MM.1S (cell line): Measurements from ENCODE around the gene NET1.

ENCODE experiments used
- DNase-seq: peaks from one replicate; pipeline ENCODE4 v3.0.0-alpha.2; 2015
- H2AFZ ChIP-seq: fragments of 300-600 bp; sonication (generic); 2 replicates; pipeline ENCODE4 v1.6.0; 2016; ENCODE audit warnings: antibody characterized with exemption, low read length
- H3F3A ChIP-seq: fragments of 300-600 bp; sonication (generic); 2 replicates; pipeline ENCODE4 v1.6.1; 2016; ENCODE audit warnings: mild to moderate bottlenecking, antibody characterized with exemption, low read length, moderate library complexity, mixed read lengths; ENCODE audit not compliant: insufficient read depth
- H3K27ac ChIP-seq: fragments of 300-600 bp; sonication (generic); 2 replicates; pipeline ENCODE4 v1.5.1; 2016; ENCODE audit warnings: mild to moderate bottlenecking, low read length
- H3K27me3 ChIP-seq: fragments of 300-600 bp; sonication (generic); replicated peaks from 2 replicates; pipeline ENCODE4 v1.6.0; 2016; ENCODE audit warnings: low read length; ENCODE audit not compliant: insufficient read depth
- H3K36me3 ChIP-seq: fragments of 300-600 bp; sonication (generic); replicated peaks from 2 replicates; pipeline ENCODE4 v1.6.1; 2016; ENCODE audit warnings: mild to moderate bottlenecking, low read length, mixed read lengths; ENCODE audit not compliant: insufficient read depth
- H3K4me1 ChIP-seq: fragments of 300-600 bp; sonication (generic); 2 replicates; pipeline ENCODE4 v1.6.1; 2016; ENCODE audit warnings: low read length, mixed read lengths
- H3K4me2 ChIP-seq: fragments of 300-600 bp; sonication (generic); 2 replicates; pipeline ENCODE4 v1.6.0; 2016; ENCODE audit warnings: low read depth, low read length
- H3K4me3 ChIP-seq: fragments of 300-600 bp; sonication (generic); 2 replicates; pipeline ENCODE4 v1.5.1; 2016; ENCODE audit warnings: low read length, mixed read lengths
- H3K79me2 ChIP-seq: fragments of 300-600 bp; sonication (generic); 2 replicates; pipeline ENCODE4 v1.6.1; 2016; ENCODE audit warnings: mixed run types, low read length, mixed read lengths
- H3K9ac ChIP-seq: fragments of 300-600 bp; sonication (generic); 2 replicates; pipeline ENCODE4 v1.6.1; 2016; ENCODE audit warnings: low read length, mixed read lengths
- H3K9me2 ChIP-seq: fragments of 300-600 bp; sonication (generic); replicated peaks from 2 replicates; pipeline ENCODE4 v1.6.1; 2016; ENCODE audit warnings: mild to moderate bottlenecking, low read length, mixed read lengths; ENCODE audit not compliant: insufficient read depth
- H3K9me3 ChIP-seq: fragments of 300-600 bp; sonication (generic); replicated peaks from 2 replicates; pipeline ENCODE4 v1.6.1; 2016; ENCODE audit warnings: mild to moderate bottlenecking, low read length, mixed read lengths; ENCODE audit not compliant: insufficient read depth
- H4K20me1 ChIP-seq: fragments of 300-600 bp; sonication (generic); 2 replicates; pipeline ENCODE4 v1.6.1; 2016; ENCODE audit warnings: mild to moderate bottlenecking, low read length, moderate library complexity, mixed read lengths; ENCODE audit not compliant: insufficient read depth
- EZH2 ChIP-seq: fragments of 300-600 bp; sonication (generic); optimal IDR thresholded peaks from 2 replicates; pipeline ENCODE3; 2017; ENCODE audit warnings: low read depth, mild to moderate bottlenecking, antibody characterized with exemption, low read length, mixed read lengths
- EZH2phosphoT487 ChIP-seq: fragments of 300-600 bp; sonication (generic); IDR thresholded peaks from 2 replicates; pipeline ENCODE4 v1.6.1; 2018; ENCODE audit warnings: antibody characterized with exemption, low read length
- TF ChIP-seq, protein P1 (sequence below): fragments of 300-600 bp; sonication (generic); IDR thresholded peaks from 2 replicates; pipeline ENCODE4 v1.5.1; 2016; ENCODE audit warnings: antibody characterized with exemption, low read length, mixed read lengths

NET1 gene

GRCh38 chr10:5485948-5486852 lies 73.8 kb downstream of the NET1 start:
- no peak overlapping the region for H2AFZ ChIP-seq
- H3K79me2 ChIP-seq, result no peaks in the 10 kb centered on the region

DNA sequence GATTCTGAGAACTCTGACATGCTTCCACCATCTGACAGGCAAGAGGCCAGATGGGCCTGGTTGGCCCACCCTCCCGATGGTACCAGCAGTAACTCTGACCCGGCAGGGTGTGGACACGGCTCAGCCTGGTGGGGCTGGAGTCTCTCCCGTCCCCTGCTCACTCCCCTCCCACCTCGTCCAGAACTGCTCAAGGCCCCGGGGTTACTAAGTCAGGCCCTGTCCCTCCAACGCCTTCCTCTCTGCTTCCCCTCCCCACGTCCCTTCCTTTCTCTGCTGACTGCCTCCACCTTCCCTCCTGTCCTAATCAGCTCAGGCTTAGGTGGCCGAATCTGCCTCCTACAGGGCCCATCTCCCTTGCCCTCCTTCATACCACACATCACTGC lies 74.5 kb downstream of the NET1 start:
- no peaks in the 10 kb centered on the region for H4K20me1 ChIP-seq
- no peaks in the 10 kb centered on the region for H3K4me1 ChIP-seq
- no peaks in the 10 kb centered on the region for H3K9me3 ChIP-seq
- H3F3A ChIP-seq, result no peaks in the 10 kb centered on the region
- no peak overlapping the region for H3K27ac ChIP-seq
- TF ChIP-seq EZH2phosphoT487 (no peak), EZH2 (no peak)
- TF ChIP-seq, protein P1, sequence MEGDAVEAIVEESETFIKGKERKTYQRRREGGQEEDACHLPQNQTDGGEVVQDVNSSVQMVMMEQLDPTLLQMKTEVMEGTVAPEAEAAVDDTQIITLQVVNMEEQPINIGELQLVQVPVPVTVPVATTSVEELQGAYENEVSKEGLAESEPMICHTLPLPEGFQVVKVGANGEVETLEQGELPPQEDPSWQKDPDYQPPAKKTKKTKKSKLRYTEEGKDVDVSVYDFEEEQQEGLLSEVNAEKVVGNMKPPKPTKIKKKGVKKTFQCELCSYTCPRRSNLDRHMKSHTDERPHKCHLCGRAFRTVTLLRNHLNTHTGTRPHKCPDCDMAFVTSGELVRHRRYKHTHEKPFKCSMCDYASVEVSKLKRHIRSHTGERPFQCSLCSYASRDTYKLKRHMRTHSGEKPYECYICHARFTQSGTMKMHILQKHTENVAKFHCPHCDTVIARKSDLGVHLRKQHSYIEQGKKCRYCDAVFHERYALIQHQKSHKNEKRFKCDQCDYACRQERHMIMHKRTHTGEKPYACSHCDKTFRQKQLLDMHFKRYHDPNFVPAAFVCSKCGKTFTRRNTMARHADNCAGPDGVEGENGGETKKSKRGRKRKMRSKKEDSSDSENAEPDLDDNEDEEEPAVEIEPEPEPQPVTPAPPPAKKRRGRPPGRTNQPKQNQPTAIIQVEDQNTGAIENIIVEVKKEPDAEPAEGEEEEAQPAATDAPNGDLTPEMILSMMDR, result no peak
- no peak overlapping the region for H2AFZ ChIP-seq
- no peak overlapping the region for H3K4me2 ChIP-seq
- H3K79me2 ChIP-seq, result no peaks in the 10 kb centered on the region
- no peaks in the 10 kb centered on the region for H3K27me3 ChIP-seq
- no peak overlapping the region for H3K4me3 ChIP-seq
- H3K36me3 ChIP-seq, result no peaks in the 10 kb centered on the region
- no peak for DNase-seq
- H3K9me2 ChIP-seq, result no peaks in the 10 kb centered on the region
- H3K9ac ChIP-seq, result no peak overlapping the region

More at GRCh38 chr10:5485948-5486852, 73.8 kb downstream of the NET1 start:
- Histone ChIP-seq H3K4me2 (no peak overlapping the region), H3F3A (no peaks in the 10 kb centered on the region), H3K9ac (no peak overlapping the region), H3K4me1 (no peaks in the 10 kb centered on the region), H3K9me2 (no peaks in the 10 kb centered on the region), H3K9me3 (no peaks in the 10 kb centered on the region), H3K36me3 (no peaks in the 10 kb centered on the region), H3K27me3 (no peaks in the 10 kb centered on the region), H4K20me1 (no peaks in the 10 kb centered on the region), H3K4me3 (no peak overlapping the region), H3K27ac (no peak overlapping the region)
- TF ChIP-seq EZH2 (no peak), EZH2phosphoT487 (no peak)
- TF ChIP-seq, protein P1, result no peak
- DNase-seq, result no peak

GRCh38 chr10:5488272-5489161 lies 76.2 kb downstream of the NET1 start:
- H3K4me2 ChIP-seq, result no peak overlapping the region
- no peaks in the 10 kb centered on the region for H3K9me3 ChIP-seq
- H4K20me1 ChIP-seq, result no peaks in the 10 kb centered on the region
- H3K27me3 ChIP-seq, result no peaks in the 10 kb centered on the region
- H2AFZ ChIP-seq, result no peak overlapping the region
- no peaks in the 10 kb centered on the region for H3F3A ChIP-seq
- no peak overlapping the region for H3K9ac ChIP-seq
- no peaks in the 10 kb centered on the region for H3K79me2 ChIP-seq
- no peak overlapping the region for H3K27ac ChIP-seq
- H3K9me2 ChIP-seq, result no peaks in the 10 kb centered on the region
- no peak for DNase-seq
- no peaks in the 10 kb centered on the region for H3K36me3 ChIP-seq
- H3K4me1 ChIP-seq, result no peaks in the 10 kb centered on the region
- H3K4me3 ChIP-seq, result no peak overlapping the region
- TF ChIP-seq, protein P1, result no peak
- TF ChIP-seq EZH2, result no peak
- TF ChIP-seq EZH2phosphoT487, result no peak
